Neural crest cell (in vitro differentiated cells): Measurements from ENCODE around the gene GPR162. TPM values are rescaled to one million over a fixed set of nuclear protein-coding genes. Genes with fewer than 3 reads are reported as not detected.
"Not testable (repeated sequence)": the region's sequence is repeated elsewhere in the genome, so short reads cannot be mapped to it uniquely, and the experiment has no call there.

ENCODE experiments used
- DNase-seq: peaks from one replicate; pipeline ENCODE4 v3.0.0; 2021; ENCODE audit warnings: low read depth, mixed read lengths, low spot score
- H3K27ac Mint-ChIP-seq: one replicate; pipeline ENCODE4 v1.8.0; 2021; ENCODE audit warnings: mild to moderate bottlenecking, mixed read lengths; ENCODE audit not compliant: unreplicated experiment
- H3K27me3 Mint-ChIP-seq: 2 replicates; pipeline ENCODE4 v1.8.0; 2021; ENCODE audit warnings: low read depth, mild to moderate bottlenecking, mixed read lengths
- H3K36me3 Mint-ChIP-seq: 2 replicates; pipeline ENCODE4 v1.8.0; 2021; ENCODE audit warnings: low read depth, mild to moderate bottlenecking, mixed read lengths
- H3K4me1 Mint-ChIP-seq: 2 replicates; pipeline ENCODE4 v1.8.0; 2021; ENCODE audit warnings: mixed read lengths
- H3K4me3 Mint-ChIP-seq: one replicate; pipeline ENCODE4 v1.8.0; 2021; ENCODE audit warnings: mild to moderate bottlenecking, mixed read lengths
- H3K9me3 Mint-ChIP-seq: 2 replicates; pipeline ENCODE4 v1.8.0; 2021; ENCODE audit warnings: mixed read lengths
- total RNA-seq: library from RNA; stranded (reverse); gene quantifications from 2 replicates; pipeline ENCODE4 v1.2.1, GENCODE V29; 2021
- TF ChIP-seq, protein P1 (sequence below): fragments of 200-600 bp; sonication (generic); conservative IDR thresholded peaks from 2 replicates; pipeline ENCODE4 v1.5.0; 2021; ENCODE audit warnings: antibody characterized with exemption, mild to moderate bottlenecking

GPR162 gene
- total RNA-seq, 1 donor from 2014 or later = 16.4 TPM

DNA sequence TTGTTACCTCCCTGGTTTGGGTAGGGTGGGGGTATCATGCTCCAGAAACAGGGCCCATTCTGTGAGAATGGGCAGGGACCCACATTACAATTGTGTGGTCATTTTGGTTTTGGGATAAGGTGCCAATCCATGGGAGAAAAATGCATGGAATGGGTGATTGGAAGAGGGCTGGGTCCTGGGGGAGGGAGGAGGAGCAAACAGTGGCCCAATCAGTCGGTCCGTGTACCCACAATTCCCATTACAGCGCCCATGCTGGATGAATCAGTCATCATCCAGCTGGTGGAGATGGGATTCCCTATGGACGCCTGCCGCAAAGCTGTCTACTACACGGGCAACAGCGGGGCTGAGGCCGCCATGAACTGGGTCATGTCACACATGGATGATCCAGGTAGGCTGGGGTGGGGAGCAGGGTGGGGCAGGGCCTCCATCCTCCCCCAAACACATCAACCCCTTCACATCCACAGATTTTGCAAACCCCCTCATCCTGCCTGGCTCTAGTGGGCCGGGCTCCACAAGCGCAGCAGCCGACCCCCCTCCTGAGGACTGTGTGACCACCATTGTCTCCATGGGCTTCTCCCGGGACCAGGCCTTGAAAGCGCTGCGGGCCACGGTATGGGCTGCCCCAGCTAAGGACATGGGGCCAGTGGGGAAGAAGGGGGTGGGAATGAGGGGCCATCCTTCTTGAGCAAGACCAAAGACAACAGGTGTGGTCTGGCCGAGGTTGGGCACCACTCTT lies 42.1 kb downstream of the GPR162 start:
- Mint-ChIP-seq H3K36me3 (peaks cover 31% of the 10 kb centered on the region), H3K9me3 (no peaks in the 10 kb centered on the region), H3K27ac (no peak overlapping the region), H3K4me3 (no peak overlapping the region), H3K27me3 (peaks cover 3% of the 10 kb centered on the region), H3K4me1 (peaks cover 18% of the 10 kb centered on the region)
- no peak for DNase-seq
- TF ChIP-seq, protein P1, sequence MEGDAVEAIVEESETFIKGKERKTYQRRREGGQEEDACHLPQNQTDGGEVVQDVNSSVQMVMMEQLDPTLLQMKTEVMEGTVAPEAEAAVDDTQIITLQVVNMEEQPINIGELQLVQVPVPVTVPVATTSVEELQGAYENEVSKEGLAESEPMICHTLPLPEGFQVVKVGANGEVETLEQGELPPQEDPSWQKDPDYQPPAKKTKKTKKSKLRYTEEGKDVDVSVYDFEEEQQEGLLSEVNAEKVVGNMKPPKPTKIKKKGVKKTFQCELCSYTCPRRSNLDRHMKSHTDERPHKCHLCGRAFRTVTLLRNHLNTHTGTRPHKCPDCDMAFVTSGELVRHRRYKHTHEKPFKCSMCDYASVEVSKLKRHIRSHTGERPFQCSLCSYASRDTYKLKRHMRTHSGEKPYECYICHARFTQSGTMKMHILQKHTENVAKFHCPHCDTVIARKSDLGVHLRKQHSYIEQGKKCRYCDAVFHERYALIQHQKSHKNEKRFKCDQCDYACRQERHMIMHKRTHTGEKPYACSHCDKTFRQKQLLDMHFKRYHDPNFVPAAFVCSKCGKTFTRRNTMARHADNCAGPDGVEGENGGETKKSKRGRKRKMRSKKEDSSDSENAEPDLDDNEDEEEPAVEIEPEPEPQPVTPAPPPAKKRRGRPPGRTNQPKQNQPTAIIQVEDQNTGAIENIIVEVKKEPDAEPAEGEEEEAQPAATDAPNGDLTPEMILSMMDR = no peak

DNA sequence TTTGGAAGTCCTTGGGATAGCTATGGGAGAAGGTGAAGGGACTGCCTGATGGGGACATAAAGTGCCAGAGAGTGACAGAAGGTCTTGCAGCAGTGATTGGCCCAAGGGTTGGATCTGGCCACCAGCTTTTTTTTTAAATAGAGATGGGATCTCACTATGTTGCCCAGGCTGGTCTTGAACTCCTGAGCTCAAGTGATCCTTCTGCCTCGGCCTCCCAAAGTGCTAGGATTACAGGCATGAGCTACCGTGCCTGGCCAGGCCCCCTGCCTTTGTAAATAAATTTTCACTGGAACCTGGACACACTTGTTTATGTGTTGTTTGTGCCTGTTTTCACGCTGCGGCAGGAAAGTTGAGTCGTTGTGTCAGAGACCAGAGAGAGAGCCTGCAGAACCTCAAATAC lies 43.7 kb downstream of the GPR162 start:
- not testable (repeated sequence) for DNase-seq, H3K9me3 Mint-ChIP-seq, H3K27ac Mint-ChIP-seq
- Mint-ChIP-seq H3K4me1 (peaks cover 29% of the 10 kb centered on the region), H3K4me3 (peak overlapping the region; percentile 78), H3K36me3 (peaks cover 42% of the 10 kb centered on the region), H3K27me3 (peaks cover 11% of the 10 kb centered on the region)

DNA sequence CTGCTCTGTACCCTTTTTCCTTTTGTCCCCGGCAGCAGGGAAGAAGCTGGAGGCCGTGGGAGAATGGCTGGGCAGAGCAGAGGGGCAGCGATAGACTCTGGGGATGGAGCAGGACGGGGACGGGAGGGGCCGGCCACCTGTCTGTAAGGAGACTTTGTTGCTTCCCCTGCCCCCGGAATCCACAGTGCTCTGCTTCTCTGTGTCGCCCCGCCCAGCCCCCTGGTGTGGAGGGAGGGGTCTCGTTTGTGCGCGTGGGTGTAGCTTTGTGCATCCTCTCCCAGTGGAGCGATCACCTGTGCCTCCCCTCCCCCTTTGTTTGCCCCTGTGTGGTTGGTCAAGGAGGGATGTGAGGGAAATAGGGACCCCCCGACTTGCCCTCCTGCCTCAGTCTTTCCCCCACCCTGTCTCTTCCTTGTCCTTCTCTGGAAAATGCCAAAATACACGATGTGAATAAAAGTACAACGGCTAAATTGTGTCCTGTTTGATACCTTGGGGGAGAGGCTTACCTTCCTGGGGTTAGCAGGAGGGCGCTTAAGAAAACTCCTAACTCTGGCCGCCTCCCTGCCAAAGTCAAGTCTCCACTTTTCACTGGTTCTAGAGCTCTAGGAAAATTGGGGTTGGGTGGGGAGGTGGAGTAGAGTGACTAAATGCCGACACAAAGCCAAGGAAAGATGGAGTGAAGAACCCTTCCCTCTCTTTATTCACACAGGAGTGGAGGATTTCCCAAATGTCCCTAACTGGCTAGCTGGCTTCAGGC lies 44.7 kb downstream of the GPR162 start:
- Mint-ChIP-seq H3K27ac (no peak overlapping the region), H3K27me3 (peaks cover 11% of the 10 kb centered on the region), H3K9me3 (no peaks in the 10 kb centered on the region), H3K4me1 (peaks cover 36% of the 10 kb centered on the region), H3K4me3 (peak overlapping the region; percentile 97), H3K36me3 (peaks cover 37% of the 10 kb centered on the region)
- TF ChIP-seq, protein P1 = no peak
- no peak for DNase-seq

- DNase-seq = peak; percentile 74
- H3K4me3 Mint-ChIP-seq = peak overlapping the region; percentile 97
- H3K27ac Mint-ChIP-seq = peak overlapping the region; percentile 81
- peaks cover 40% of the 10 kb centered on the region for H3K4me1 Mint-ChIP-seq
- TF ChIP-seq, protein P1 = no peak
- no peaks in the 10 kb centered on the region for H3K9me3 Mint-ChIP-seq
- peaks cover 37% of the 10 kb centered on the region for H3K36me3 Mint-ChIP-seq
- H3K27me3 Mint-ChIP-seq = peaks cover 11% of the 10 kb centered on the region
Observed at GRCh38 chr12:6866920-6867412, 45.3 kb downstream of the GPR162 start.

- peaks cover 46% of the 10 kb centered on the region for H3K4me1 Mint-ChIP-seq
- H3K4me3 Mint-ChIP-seq = peak within 1 kb of the TSS; percentile 97
- peaks cover 34% of the 10 kb centered on the region for H3K36me3 Mint-ChIP-seq
Observed at GRCh38 chr12:6867413-6868210, 46.0 kb downstream of the GPR162 start, which contains the start of gene TPI1. Gene TPI1, plus strand, starts transcription at chr12:6867531. Its CDS starts 36 bp downstream, at chr12:6867567.

More at GRCh38 chr12:6867413-6868210, 46.0 kb downstream of the GPR162 start, which contains the start of gene TPI1:
- DNase-seq = peak; percentile 44
- Mint-ChIP-seq H3K9me3 (no peaks in the 10 kb centered on the region), H3K27me3 (peaks cover 15% of the 10 kb centered on the region), H3K27ac (peak within 1 kb of the TSS; percentile 96)
- TF ChIP-seq, protein P1 = no peak
